HepG2 (cell line): ENCODE measurements around the gene PHOSPHO2. TPM values are rescaled to one million over a fixed set of nuclear protein-coding genes. Genes with fewer than 3 reads are reported as not detected.
A peak's percentile ranks its signal among the peaks of the same experiment; 100 is the strongest.

Experiments
- ARNTL ChIP-seq: sonication (generic); formaldehyde crosslinking; IDR thresholded peaks from 2 replicates; pipeline ENCODE4 v1.4.0; 2020; ENCODE audit warnings: mild to moderate bottlenecking, missing genetic modification reagents
- CEBPZ ChIP-seq: IDR thresholded peaks from 2 replicates; pipeline ENCODE4 v1.6.1; 2012; ENCODE audit warnings: low read length, improper control_type of control experiment
- DNMT1 ChIP-seq: sonication (generic); formaldehyde crosslinking; IDR thresholded peaks from 2 replicates; pipeline ENCODE4 v1.5.1; 2020; ENCODE audit warnings: mild to moderate bottlenecking, missing genetic modification reagents
- E2F2 ChIP-seq: sonication (generic); formaldehyde crosslinking; IDR thresholded peaks from 2 replicates; pipeline ENCODE4 v1.4.0; 2020; ENCODE audit warnings: missing genetic modification reagents, borderline replicate concordance
- HDAC1 ChIP-seq: sonication (generic); formaldehyde crosslinking; IDR thresholded peaks from 2 replicates; pipeline ENCODE4 v1.5.1; 2020; ENCODE audit warnings: mild to moderate bottlenecking, missing genetic modification reagents
- HIC2 ChIP-seq: sonication (generic); formaldehyde crosslinking; IDR thresholded peaks from 2 replicates; pipeline ENCODE4 v1.9.0; 2022; ENCODE audit warnings: low read depth, missing genetic modification reagents
- HMGXB3 ChIP-seq: sonication (generic); formaldehyde crosslinking; IDR thresholded peaks from 2 replicates; pipeline ENCODE4 v1.4.0; 2020; ENCODE audit warnings: missing genetic modification reagents, borderline replicate concordance
- POGZ ChIP-seq: sonication (generic); formaldehyde crosslinking; IDR thresholded peaks from 2 replicates; pipeline ENCODE4 v1.4.0; 2020; ENCODE audit warnings: mild to moderate bottlenecking, missing genetic modification reagents
- RXRA ChIP-seq: sonication (generic); formaldehyde crosslinking; IDR thresholded peaks from 2 replicates; pipeline ENCODE4 v1.5.1; 2020; ENCODE audit warnings: missing genetic modification reagents
- SRSF4 ChIP-seq: fragments of 200-400 bp; formaldehyde crosslinking; IDR thresholded peaks from one replicate; pipeline ENCODE4 v1.6.1; 2018; ENCODE audit warnings: mild to moderate bottlenecking, low read depth, low read length, moderate library complexity; ENCODE audit not compliant: poor library complexity, severe bottlenecking
- ZNF557 ChIP-seq: sonication (generic); formaldehyde crosslinking; IDR thresholded peaks from 2 replicates; pipeline ENCODE4 v1.4.0; 2020; ENCODE audit warnings: missing genetic modification reagents
- ZNF589 ChIP-seq: sonication (generic); formaldehyde crosslinking; conservative IDR thresholded peaks from 2 replicates; pipeline ENCODE4 v1.8.0; 2022; ENCODE audit warnings: mild to moderate bottlenecking, moderate library complexity, missing genetic modification reagents
- ZNF703 ChIP-seq: sonication (generic); formaldehyde crosslinking; IDR thresholded peaks from 2 replicates; pipeline ENCODE4 v1.5.1; 2020; ENCODE audit warnings: missing genetic modification reagents, mild to moderate bottlenecking, moderate library complexity, borderline replicate concordance
- ZNF747 ChIP-seq: sonication (generic); formaldehyde crosslinking; IDR thresholded peaks from 2 replicates; pipeline ENCODE4 v1.8.1; 2023; ENCODE audit warnings: missing genetic modification reagents, mild to moderate bottlenecking, borderline replicate concordance
- ZNF782 ChIP-seq: sonication (generic); formaldehyde crosslinking; IDR thresholded peaks from 2 replicates; pipeline ENCODE4 v1.4.0; 2020; ENCODE audit warnings: missing genetic modification reagents, mild to moderate bottlenecking, borderline replicate concordance
- polyA plus RNA-seq, 8 experiments: library from polyadenylated mRNA; depleted of rRNA in 3 of 8; stranded (reverse) in 7 of 8; unstranded in 1 of 8; fragments of >200 nt; fragmentation: Illumina TruSeq in 4 of 8; extraction: Trizol in 4 of 8; gene quantifications; 2 replicates each; pipeline versions ENCODE4 v1.2.1 to v1.2.3, GENCODE V29; 2011 to 2016; ENCODE audit warnings: low read depth in 4 of 8, missing spikeins in 1 of 8, mixed read lengths in 1 of 8; ENCODE audit not compliant: insufficient read depth in 1 of 8
- total RNA-seq, 5 experiments: library from RNA; depleted of rRNA; stranded (reverse); fragments of >200 nt; fragmentation: Illumina TruSeq; extraction: Trizol; gene quantifications; 2 replicates each; pipeline ENCODE4 v1.2.3, GENCODE V29; 2016; ENCODE audit warnings: low read depth in 1 of 5

Gene PHOSPHO2
- total and polyA plus RNA-seq, 2 of the 13 experiments (the other 11 are each of a cell fraction or from before 2014, with no cell fraction given), result 6.1 to 11.4 TPM

GRCh38 chr2:169734169-169734847 lies 40.0 kb downstream of the PHOSPHO2 start (continued):
- TF ChIP-seq E2F2 (CRISPR knock-in tag) (no peak), CEBPZ (no peak), POGZ (CRISPR knock-in tag) (no peak), HIC2 (CRISPR knock-in tag) (no peak), HDAC1 (CRISPR knock-in tag) (no peak), HMGXB3 (CRISPR knock-in tag) (0 out of 2 replicates have a peak, but pooled peaks have one; percentile 18), ARNTL (CRISPR knock-in tag) (no peak), ZNF703 (no peak), ZNF557 (CRISPR knock-in tag) (no peak), ZNF589 (CRISPR knock-in tag) (no peak), SRSF4 (no peak), ZNF782 (CRISPR knock-in tag) (no peak), ZNF747 (CRISPR knock-in tag) (0 out of 2 replicates have a peak, but pooled peaks have one; percentile 3), RXRA (CRISPR knock-in tag) (no peak), DNMT1 (0 out of 2 replicates have a peak, but pooled peaks have one; percentile 14)
